C1 segment of cervical spinal cord (tissue), 14 donors: ENCODE results near the gene TENM3.

Source experiments
- DNase-seq, 14 donors: peaks; one replicate each; lab custom pipeline; 2025; lab: John Stamatoyannopoulos, UW

TENM3 gene

GRCh38 chr4:182564724-182565369 lies 321.6 kb downstream of the TENM3 start:
- no peak for DNase-seq

- no peak for DNase-seq
These were observed 323.9 kb downstream of the TENM3 start for GRCh38 chr4:182567119-182567518.

- no peak for DNase-seq
These were observed 326.4 kb downstream of the TENM3 start for GRCh38 chr4:182569561-182569960.

GRCh38 chr4:182574706-182575105 lies 331.5 kb downstream of the TENM3 start:
- no peak for DNase-seq

GRCh38 chr4:182575225-182575624 lies 332.0 kb downstream of the TENM3 start:
- DNase-seq: no peak

GRCh38 chr4:182576601-182577289 lies 333.5 kb downstream of the TENM3 start:
- no peak for DNase-seq

- no peak for DNase-seq
These were observed 334.2 kb downstream of the TENM3 start for GRCh38 chr4:182577411-182577810.

GRCh38 chr4:182578402-182578801 lies 335.2 kb downstream of the TENM3 start:
- DNase-seq: no peak

- no peak for DNase-seq
These were observed 339.0 kb downstream of the TENM3 start for GRCh38 chr4:182582245-182582644.

GRCh38 chr4:182583703-182584415 lies 340.7 kb downstream of the TENM3 start:
- no peak for DNase-seq

GRCh38 chr4:182585321-182585720 lies 342.1 kb downstream of the TENM3 start:
- no peak for DNase-seq

- DNase-seq: no peak
These were observed 345.9 kb downstream of the TENM3 start for GRCh38 chr4:182589100-182589499.

- DNase-seq: no peak
These were observed 350.2 kb downstream of the TENM3 start for GRCh38 chr4:182593402-182593801.

GRCh38 chr4:182593864-182594263 lies 350.7 kb downstream of the TENM3 start:
- DNase-seq: no peak

- no peak for DNase-seq
These were observed 356.9 kb downstream of the TENM3 start for GRCh38 chr4:182600093-182600492.

- DNase-seq: no peak
These were observed 357.7 kb downstream of the TENM3 start for GRCh38 chr4:182600856-182601255.

- DNase-seq: no peak
These were observed 361.0 kb downstream of the TENM3 start for GRCh38 chr4:182604161-182604622.

GRCh38 chr4:182604953-182605352 lies 361.8 kb downstream of the TENM3 start:
- DNase-seq: no peak

GRCh38 chr4:182608525-182608924 lies 365.3 kb downstream of the TENM3 start:
- DNase-seq: no peak

- no peak for DNase-seq
These were observed 373.3 kb downstream of the TENM3 start for GRCh38 chr4:182616476-182616875.

GRCh38 chr4:182619660-182620059 lies 376.5 kb downstream of the TENM3 start:
- DNase-seq: no peak

GRCh38 chr4:182620111-182620980 lies 377.1 kb downstream of the TENM3 start:
- no peak for DNase-seq
